ENCODE data around the gene SH3RF3. TPM values are rescaled to one million over a fixed set of nuclear protein-coding genes. Genes with fewer than 3 reads are reported as not detected.

The SH3RF3 gene
- total RNA-seq, 1 donor from 2014 or later: 0.28 TPM

DNA sequence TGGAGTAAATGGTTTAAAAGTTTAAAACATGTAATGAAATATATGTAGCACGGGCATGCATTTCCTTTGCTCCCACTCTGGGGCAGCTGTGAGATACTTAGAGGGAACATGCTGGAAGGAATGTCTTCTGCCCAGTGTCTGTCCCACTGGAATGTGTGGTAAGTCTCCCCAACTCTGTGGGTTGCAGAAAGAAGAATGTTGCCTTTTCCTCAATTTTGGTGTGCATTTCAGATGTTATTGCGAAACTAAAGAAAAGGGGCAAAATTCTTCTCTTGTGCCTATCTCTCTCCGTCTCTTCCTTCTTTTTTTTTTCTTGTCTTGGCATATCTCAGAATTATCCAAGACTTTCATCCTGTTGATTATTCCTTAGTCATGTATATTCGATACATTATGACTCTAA is 201.1 kb downstream of the SH3RF3 start:
- no peak overlapping the region for H3K4me2 ChIP-seq
- peaks cover 7% of the 10 kb centered on the region for H3K36me3 Mint-ChIP-seq

DNA sequence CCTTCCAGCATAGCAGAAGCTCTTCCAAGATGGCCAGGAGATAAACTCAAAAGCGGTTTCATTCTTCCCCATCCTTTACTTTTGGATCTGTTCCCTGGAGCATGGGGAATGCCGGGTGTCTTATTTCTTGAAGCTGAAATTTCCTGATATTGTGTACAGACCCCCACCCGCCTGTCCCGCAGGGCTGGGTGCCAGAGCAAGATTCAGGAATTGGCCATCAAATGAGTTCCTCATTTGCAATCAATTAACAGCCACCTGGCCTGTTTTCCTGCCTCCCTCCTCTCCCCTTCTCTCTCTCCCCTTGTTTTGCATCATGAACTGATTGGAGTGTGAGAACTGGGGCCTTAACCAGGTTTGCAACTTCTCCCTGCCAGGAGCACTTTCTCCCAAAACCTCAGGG is 202.1 kb downstream of the SH3RF3 start:
- no peak overlapping the region for H3K4me3 Mint-ChIP-seq
- peaks cover 7% of the 10 kb centered on the region for H3K9me3 Mint-ChIP-seq

More for the DNA sequence above, 201.1 kb downstream of the SH3RF3 start:
- TF ChIP-seq EZH2phosphoT487 (IDR thresholded peaks at IDR 0.05): no peak
- TF ChIP-seq, protein P1, sequence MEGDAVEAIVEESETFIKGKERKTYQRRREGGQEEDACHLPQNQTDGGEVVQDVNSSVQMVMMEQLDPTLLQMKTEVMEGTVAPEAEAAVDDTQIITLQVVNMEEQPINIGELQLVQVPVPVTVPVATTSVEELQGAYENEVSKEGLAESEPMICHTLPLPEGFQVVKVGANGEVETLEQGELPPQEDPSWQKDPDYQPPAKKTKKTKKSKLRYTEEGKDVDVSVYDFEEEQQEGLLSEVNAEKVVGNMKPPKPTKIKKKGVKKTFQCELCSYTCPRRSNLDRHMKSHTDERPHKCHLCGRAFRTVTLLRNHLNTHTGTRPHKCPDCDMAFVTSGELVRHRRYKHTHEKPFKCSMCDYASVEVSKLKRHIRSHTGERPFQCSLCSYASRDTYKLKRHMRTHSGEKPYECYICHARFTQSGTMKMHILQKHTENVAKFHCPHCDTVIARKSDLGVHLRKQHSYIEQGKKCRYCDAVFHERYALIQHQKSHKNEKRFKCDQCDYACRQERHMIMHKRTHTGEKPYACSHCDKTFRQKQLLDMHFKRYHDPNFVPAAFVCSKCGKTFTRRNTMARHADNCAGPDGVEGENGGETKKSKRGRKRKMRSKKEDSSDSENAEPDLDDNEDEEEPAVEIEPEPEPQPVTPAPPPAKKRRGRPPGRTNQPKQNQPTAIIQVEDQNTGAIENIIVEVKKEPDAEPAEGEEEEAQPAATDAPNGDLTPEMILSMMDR (IDR thresholded peaks at IDR 0.05): no peak
- no peak for TF ChIP-seq EZH2 (IDR thresholded peaks at IDR 0.05)
- Histone ChIP-seq H3K36me3 (no peaks in the 10 kb centered on the region), H4K20me1 (ENCODE audit: low read depth) (no peaks in the 10 kb centered on the region), H2AFZ (replicated peaks) (no peak overlapping the region), H3K4me3 (no peak overlapping the region), H3K9ac (no peak overlapping the region), H3K27me3 (no peaks in the 10 kb centered on the region), H3K4me1 (no peaks in the 10 kb centered on the region), H3K27ac (no peak overlapping the region), H3F3A (ENCODE audit: low read depth) (no peaks in the 10 kb centered on the region), H3K9me3 (ENCODE audit: low read depth) (no peaks in the 10 kb centered on the region), H3K79me2 (ENCODE audit: low read depth) (no peaks in the 10 kb centered on the region)
- DNase-seq (ENCODE audit: low spot score): no peak
- Mint-ChIP-seq H3K27ac (no peak overlapping the region), H3K4me1 (peaks cover 18% of the 10 kb centered on the region), H3K4me3 (no peak overlapping the region), H3K9me3 (peaks cover 11% of the 10 kb centered on the region), H3K27me3 (ENCODE audit: insufficient read depth, low read depth) (peaks cover 1% of the 10 kb centered on the region)

DNA sequence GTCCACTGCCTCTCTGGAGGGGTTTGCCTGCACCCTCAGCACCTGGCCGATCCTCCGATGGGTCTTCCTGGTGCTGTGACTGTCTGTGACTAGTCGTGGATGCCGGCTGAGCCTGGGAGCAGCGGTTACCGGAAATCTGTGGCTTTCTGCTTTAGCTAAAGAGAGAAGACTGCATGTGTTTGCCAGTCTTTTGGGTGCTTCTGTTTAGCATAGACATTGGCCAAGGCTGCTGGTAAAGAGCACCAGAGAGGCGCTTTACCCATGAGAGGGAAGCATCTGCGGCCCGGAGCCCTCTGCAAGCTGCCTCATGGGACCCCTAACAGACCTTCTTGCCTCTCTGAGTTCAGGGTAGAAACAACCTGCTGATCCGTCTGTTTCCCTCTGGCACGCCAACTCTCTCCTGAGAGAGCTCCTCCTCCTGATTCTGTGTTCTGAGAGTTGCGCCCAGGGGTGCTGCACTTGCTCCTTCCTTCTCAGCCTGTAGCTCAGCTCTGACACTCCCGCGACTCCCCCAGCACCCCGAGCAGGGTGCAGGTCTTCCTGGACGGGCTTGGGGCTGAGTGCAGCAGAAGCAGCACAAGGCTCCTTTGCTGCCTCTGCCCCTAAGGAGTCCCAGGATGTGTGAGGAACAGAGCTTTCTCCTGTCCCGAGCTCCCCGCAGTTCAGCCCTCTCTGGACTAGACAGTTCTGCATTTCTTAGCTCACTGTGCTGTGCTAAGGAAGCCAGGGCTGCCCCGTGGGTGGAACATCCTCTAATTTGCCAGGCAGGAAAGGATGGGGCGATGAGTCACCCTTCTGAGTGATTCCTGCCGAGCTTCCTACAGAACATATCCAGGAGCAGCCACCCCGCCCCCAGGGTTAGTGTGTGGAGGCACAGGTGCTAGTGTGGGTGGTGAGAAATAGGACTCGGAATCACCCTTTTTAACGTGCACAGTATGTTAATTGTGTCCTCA is 203.2 kb downstream of the SH3RF3 start:
- Mint-ChIP-seq H3K4me1 (peaks cover 37% of the 10 kb centered on the region), H3K9me3 (peaks cover 7% of the 10 kb centered on the region), H3K4me3 (no peak overlapping the region), H3K27me3 (ENCODE audit: insufficient read depth, low read depth) (peaks cover 2% of the 10 kb centered on the region), H3K27ac (peak overlapping the region; percentile 80), H3K36me3 (peaks cover 4% of the 10 kb centered on the region)
- peak overlapping the region; percentile 31 for H2AFZ ChIP-seq (replicated peaks)
- no peaks in the 10 kb centered on the region for H3F3A ChIP-seq (ENCODE audit: low read depth)
- no peaks in the 10 kb centered on the region for H4K20me1 ChIP-seq (ENCODE audit: low read depth)
- H3K27me3 ChIP-seq: no peaks in the 10 kb centered on the region
- H3K9ac ChIP-seq: no peak overlapping the region
- H3K4me2 ChIP-seq: no peak overlapping the region
- no peak overlapping the region for H3K4me3 ChIP-seq
- H3K4me1 ChIP-seq: no peaks in the 10 kb centered on the region
- no peaks in the 10 kb centered on the region for H3K9me3 ChIP-seq (ENCODE audit: low read depth)
- no peak overlapping the region for H3K27ac ChIP-seq
- DNase-seq (ENCODE audit: low spot score): no peak
- H3K79me2 ChIP-seq (ENCODE audit: low read depth): no peaks in the 10 kb centered on the region
- TF ChIP-seq, protein P1 (IDR thresholded peaks at IDR 0.05): no peak
- TF ChIP-seq EZH2phosphoT487 (IDR thresholded peaks at IDR 0.05) (no peak), EZH2 (IDR thresholded peaks at IDR 0.05) (no peak)
- H3K36me3 ChIP-seq: no peaks in the 10 kb centered on the region

More for the DNA sequence above, 202.1 kb downstream of the SH3RF3 start:
- Mint-ChIP-seq H3K4me1 (peaks cover 28% of the 10 kb centered on the region), H3K27me3 (ENCODE audit: insufficient read depth, low read depth) (peaks cover 2% of the 10 kb centered on the region), H3K36me3 (peaks cover 4% of the 10 kb centered on the region), H3K27ac (no peak overlapping the region)
- no peaks in the 10 kb centered on the region for H3K9me3 ChIP-seq (ENCODE audit: low read depth)
- no peaks in the 10 kb centered on the region for H3K4me1 ChIP-seq
- H3K27me3 ChIP-seq: no peaks in the 10 kb centered on the region
- TF ChIP-seq, protein P1 (IDR thresholded peaks at IDR 0.05): no peak
- TF ChIP-seq EZH2phosphoT487 (IDR thresholded peaks at IDR 0.05) (no peak), EZH2 (IDR thresholded peaks at IDR 0.05) (no peak)
- no peaks in the 10 kb centered on the region for H3K36me3 ChIP-seq
- no peaks in the 10 kb centered on the region for H3F3A ChIP-seq (ENCODE audit: low read depth)
- H4K20me1 ChIP-seq (ENCODE audit: low read depth): no peaks in the 10 kb centered on the region
- H3K27ac ChIP-seq: no peak overlapping the region
- H2AFZ ChIP-seq (replicated peaks): no peak overlapping the region
- H3K9ac ChIP-seq: no peak overlapping the region
- no peak for DNase-seq (ENCODE audit: low spot score)
- no peaks in the 10 kb centered on the region for H3K79me2 ChIP-seq (ENCODE audit: low read depth)
- H3K4me3 ChIP-seq: no peak overlapping the region
- H3K4me2 ChIP-seq: no peak overlapping the region
